HG03135 (cell line): ENCODE measurements around the gene FECH.
A peak's percentile ranks its signal among the peaks of the same experiment; 100 is the strongest.
"Not testable (repeated sequence)": the region's sequence is repeated elsewhere in the genome, so short reads cannot be mapped to it uniquely, and the experiment has no call there.

Experiments
- ATAC-seq: cut with Tn5 transposase; IDR thresholded peaks from one replicate; pipeline ENCODE4 v1.9.1; 2021; ENCODE audit warnings: mild to moderate bottlenecking, moderate library complexity; ENCODE audit not compliant: unreplicated experiment

FECH gene, protein sequence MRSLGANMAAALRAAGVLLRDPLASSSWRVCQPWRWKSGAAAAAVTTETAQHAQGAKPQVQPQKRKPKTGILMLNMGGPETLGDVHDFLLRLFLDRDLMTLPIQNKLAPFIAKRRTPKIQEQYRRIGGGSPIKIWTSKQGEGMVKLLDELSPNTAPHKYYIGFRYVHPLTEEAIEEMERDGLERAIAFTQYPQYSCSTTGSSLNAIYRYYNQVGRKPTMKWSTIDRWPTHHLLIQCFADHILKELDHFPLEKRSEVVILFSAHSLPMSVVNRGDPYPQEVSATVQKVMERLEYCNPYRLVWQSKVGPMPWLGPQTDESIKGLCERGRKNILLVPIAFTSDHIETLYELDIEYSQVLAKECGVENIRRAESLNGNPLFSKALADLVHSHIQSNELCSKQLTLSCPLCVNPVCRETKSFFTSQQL

DNA sequence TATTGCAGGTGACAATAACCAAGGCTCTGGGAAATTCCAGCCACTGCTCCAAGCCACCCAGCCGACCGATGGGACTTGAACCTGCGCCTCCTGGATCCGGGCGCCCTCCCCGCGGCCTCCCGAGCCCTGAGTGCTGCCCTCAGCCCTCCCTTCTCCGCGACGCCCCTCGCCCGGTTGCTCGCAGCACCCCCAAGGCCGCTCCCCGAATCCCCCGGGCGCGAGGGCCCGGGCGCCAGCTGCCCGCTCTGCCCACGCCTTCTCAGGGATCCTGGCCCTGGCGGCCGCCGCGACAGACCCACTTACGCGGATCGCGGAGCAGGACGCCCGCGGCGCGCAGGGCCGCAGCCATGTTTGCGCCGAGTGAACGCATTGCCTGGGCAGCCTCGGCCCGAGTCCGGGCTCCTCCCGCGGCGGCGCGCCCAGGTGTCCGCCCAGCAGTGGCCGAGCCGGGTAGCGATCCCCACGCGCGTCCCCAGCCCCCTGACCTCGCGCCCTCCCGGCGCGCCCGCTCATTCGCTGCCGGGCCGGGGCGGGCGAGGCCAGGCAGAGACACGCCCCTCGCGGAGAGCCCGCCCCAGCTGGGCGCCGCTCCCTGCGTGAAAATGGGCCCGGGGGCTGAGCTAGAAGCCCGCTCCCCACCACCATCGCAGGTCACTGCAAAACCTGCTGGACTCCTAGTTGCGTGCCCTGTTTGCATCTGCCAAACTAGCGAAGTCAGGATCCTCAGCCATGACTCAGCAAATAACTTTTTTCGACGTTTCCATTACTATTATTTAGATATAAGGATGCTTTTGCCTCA, at the start of gene FECH:
TSS of gene FECH (minus strand) at position 452 of the 799 bp plus-strand sequence. CDS start at position 370, 82 bp downstream.
- ATAC-seq, result peak; percentile 89

DNA sequence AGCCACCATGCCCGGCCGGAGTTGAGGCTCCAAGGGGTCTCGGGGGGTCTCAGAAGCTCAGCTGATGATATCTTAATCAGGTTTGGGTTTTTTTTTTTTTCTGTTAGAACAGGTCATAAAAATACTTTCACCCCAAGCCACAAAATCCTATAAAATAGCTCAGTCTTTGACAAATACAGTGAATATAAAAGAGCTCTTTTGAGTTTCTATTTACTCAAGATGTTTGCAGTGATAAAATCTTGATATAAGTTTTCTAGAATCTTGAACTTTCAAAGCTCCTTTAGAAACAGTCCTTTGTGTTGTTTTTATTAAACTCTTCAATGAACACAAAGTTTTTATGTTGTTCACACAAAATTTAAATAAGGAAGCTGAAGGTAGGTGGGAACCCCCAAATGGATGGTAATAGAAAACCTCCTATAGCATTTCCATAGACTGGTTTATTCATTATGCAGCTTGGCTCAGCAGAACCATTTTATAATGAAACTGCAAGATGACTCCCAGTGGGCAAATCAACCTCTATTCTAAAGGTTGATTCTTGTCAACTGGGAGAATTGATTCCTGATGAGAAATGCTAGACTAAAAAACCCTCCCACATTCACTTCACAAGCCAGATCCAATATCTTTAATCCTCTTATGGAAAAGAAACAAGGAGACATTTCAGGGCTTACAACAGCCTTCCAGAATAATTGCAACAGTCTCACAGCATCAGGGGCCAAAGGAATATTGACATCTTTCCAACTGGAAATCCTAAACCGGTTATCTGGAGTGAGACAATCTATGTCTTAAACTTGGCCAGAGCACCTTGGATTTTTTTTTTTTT, 48.7 kb upstream of the FECH start:
- no peak for ATAC-seq

DNA sequence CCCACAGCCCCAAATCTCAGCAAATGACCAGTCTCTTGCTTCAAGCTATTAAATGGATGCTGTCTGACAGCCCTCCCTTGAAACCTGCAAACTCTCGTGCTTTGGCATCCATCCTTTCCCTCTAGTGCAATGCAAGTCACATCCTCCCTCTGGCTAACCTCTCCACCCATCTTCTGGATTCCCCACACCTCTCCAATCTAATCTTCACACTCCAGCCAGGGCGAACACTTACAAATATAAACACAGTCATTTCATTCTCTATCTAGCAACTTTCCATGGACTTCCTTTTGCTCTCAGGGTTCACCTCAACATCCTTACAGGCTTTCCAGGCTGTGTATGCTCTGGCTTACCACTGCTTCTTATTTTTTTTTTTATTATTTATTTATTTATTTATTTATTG, 45.2 kb upstream of the FECH start:
- ATAC-seq, result no peak

DNA sequence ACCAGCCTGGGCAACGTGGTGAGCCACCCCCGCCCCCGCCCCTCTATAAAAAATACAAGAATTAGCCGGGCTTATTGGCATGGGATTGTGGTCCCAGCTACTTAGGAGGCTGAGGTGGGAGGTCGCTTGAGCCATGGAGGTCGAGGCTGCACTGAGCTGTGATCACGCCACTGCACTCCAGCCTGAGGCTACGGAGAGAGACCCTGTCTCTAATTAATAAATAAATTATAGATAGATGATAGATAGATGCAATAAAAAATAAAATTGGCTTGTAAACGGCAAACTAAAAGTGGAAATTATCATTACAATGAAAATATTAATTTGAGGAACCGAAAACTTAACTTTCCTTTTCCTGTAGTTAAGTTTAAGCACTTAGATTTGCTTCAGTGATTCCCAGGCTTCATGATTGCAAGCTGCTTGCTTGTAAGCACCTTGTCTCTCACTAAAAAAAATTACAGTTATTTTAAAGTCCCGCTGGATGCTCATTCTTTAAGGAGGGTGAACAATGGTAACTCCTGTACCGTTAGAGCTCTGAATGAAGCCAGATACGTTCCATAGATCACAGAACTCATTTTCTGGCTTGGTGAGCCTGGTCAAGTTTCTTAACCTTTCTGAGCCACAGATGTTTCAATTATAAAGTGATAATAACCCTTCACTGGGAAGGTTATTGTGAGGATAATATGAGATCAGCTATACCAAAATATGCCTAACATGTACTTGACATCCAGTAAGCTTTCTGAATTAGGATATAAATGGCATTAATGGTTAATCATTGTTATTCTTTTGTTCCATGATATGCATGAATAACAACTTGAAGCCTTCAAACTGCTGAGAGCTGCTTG, 44.5 kb upstream of the FECH start:
- peak; percentile 32 for ATAC-seq

DNA sequence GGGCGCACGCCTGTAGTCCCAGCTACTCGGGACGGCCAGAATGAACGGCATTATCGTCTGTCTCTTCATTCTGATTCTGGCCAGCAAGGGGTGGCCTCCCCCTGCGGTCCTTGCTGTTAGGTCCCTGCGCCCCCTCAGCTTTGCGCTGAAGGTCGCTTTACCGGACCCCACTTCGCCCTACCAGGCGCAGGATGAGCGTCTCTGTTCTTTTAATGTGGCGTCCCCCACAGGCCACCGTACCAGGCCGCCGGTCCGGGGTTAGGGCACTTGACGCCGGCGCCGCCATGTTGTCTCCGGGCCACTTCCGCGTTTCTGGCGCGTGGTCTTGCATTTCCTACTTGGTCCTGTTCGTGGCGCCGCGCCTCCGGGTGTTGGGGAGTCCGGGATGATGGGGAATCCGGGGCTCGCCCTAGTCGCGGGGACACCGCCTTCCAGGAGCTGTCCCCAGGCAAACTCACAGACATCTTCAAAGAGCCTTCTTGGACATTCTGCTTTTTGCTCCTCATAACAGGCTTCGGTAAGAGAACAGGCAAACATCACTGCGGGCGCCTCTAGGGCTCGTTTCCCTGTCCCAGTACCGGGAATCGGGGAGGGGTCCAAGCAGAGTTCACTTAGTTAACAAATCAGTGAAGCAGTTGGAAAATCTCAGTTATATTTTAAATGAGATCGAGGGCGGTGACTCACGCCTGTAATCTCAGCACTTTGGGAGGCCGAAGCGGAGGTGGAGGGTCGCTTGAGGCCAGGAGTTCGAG, 43.7 kb upstream of the FECH start:
- peak; percentile 92 for ATAC-seq

DNA sequence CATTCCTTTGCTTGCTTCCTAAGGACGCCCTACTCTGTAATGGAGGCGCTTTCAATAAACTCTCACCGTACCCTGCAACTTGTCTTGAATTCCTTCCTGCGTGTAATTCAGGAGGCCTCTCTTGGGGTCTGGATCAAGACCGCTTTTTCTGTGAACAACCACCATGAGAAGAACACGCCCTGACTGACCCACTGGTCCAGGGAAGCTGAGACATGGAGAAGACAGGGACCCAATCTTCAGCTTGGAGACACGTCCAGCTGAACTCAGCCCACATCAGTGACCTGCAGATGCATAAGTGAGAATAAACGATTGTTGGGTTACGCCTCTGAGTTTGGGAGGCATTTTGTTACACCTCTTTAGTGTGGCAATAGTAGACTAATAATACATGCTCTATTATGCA, 42.9 kb upstream of the FECH start:
- no peak for ATAC-seq

DNA sequence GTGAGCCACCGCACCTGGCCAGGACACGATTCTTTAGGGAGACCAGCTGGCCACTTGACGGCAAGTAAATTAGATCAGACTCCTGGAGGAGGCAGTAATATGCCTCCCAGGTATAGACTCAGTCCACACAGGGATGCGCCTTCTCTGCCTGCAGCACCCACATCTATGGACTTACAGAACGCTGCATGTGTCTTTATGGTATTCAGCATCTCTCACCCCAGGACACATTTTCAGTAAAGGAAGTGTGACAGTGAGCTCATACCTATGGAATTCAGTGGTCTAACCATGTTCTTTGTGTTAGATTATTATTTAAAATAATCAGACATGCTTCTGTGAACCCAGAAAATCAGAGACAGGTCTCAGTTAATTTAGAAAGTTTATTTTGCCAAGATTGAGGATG, 41.0 kb upstream of the FECH start:
- ATAC-seq, result no peak

DNA sequence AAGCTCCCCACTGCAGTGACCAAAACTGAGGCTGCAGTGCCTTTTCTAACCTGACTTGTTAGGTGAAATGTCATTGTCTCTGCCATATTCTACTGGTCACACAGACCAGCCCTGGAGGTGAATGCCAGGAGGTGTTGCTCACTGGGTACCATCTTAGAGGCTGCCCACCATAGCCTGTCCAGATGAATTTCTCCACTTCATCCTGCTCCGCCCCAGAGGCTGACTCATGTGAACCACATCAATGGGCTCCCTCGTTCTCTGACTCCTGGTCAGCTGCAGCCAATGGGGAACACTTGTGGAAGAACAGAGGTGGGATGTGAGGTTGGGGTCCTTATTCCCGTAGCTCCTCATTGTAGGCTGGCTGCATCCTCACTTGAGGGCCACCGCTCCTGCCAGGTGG, 38.5 kb upstream of the FECH start:
- no peak for ATAC-seq

DNA sequence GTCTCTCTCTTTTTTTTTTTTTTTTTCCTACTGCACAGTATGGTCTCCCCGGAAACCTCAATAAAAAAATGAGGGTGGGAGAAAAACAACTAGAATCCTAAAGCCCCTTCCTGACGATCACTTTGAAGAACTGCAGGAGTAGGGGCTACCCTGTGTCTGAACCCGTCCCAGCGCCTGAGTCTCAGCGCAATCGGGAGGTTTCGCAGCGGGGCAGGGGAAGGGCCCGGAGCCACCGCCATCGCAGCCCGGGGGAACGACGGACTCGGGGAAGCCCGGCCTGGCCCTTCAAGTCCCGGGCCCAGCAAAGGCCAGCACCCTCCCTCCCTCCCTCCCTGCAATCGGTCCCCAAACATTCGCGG, 34.7 kb upstream of the FECH start:
- peak; percentile 15 for ATAC-seq

DNA sequence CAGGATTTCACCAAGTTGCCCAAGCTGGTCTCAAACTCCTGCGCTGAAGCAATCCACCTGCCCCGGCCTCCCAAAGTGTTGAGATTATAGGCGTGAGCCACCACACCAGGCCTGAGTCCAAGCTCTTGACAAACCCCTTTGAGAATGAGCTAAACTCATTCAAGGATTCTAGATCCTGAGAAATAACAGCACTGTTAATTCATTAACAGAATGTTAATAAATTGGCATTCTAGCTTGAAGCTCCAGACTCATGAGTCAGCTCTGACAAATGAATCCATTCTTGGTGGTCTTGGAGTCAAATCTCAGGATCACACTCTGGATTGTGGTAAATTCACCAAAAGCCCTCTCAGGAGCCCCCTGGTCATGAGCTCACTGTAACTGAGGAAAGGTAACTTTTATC, 33.4 kb upstream of the FECH start:
- no peak for ATAC-seq

DNA sequence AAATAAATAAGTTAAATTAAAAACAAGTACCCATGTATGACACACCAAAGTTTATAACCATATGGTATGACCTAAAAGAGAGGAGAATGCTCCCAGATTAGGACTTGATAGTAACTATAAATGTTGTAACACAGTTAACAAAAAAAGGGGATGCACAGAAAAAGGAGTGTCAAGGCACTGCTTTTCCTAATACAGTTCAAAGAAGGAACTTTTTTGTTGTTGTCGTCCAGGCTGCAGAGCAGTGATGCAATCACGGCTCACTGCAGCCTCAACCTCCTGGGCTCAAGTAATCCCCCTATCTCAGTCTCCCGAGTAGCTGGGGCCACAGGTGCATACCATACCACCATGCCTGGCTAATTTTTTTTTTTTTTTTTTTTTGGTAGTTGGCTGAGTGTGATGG, 32.4 kb upstream of the FECH start:
- no peak for ATAC-seq

DNA sequence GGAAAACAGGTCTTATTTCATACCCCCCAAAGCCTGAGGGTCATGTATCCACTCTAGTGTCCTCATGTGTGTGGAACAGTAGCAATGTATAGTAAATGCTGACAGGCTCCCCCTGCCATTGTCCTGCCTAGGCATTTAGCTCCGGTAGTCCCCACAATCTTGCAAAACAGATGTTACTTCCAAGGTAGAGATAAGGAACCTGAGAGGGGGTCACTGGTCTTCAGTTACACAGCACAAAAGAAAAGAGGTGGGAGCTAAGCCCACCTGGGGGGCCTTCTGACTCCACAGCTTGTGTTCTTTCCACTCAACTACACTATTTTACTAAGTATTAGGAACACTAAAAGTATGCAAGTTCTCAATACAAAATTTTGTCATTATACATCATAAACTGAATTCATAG, 17.4 kb upstream of the FECH start:
- no peak for ATAC-seq

DNA sequence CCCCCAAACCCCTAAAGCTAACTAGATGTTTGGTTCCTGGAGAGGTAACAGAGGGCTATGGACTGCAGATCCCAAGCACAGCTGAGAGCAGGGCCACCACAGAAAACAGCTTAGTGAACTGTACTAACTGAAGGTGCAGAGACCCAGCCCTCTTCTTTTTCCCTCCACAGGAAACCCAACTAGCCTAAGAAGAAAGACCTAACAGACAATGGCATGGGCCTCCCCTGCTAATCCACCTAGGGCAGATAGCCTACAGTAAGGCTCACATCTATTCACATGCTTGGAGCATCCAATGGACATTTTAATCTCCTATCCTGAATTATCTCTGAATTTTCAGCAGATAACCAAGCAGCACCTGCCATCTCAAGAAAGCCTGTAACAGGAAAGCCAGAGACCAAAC, 8.8 kb upstream of the FECH start:
- ATAC-seq, result no peak

DNA sequence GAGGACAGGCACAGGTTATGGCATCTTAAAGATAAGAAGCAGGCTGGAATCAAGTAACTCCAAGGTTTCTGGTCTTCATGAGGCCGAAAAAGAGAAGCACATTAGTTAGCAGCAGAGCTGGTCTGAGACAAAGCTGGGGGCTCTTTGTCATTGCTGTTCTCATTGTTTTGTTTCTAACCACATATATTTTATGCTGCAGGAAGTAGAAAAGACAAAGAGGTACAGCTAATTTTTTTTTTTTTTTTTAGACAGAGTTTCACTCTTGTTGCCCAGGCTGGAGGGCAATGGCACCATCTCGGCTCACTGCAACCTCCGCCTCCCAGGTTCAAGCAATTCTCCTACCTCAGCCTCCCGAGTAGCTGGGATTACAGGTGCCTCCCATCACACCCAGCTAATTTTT, 6.2 kb upstream of the FECH start:
- ATAC-seq, result not testable (repeated sequence)

DNA sequence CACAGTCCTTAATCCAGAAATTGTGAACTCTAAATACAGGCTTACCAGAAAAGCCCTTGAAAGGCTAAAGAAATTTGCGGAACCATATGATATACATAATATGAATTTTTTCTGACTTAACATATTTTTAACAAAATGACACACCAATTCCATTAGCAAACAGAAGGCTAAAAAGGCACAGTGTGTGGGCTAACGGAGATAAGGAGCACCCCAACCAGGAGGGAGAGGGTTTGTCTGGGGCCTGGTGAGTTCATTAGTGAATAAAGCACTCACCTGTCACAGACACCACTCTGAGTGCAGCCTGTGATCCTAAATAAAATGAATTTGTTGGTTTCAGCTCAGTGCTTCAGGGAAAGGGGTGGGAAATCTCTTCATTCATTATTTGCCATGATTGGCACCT, 2.7 kb upstream of the FECH start:
- ATAC-seq, result no peak

DNA sequence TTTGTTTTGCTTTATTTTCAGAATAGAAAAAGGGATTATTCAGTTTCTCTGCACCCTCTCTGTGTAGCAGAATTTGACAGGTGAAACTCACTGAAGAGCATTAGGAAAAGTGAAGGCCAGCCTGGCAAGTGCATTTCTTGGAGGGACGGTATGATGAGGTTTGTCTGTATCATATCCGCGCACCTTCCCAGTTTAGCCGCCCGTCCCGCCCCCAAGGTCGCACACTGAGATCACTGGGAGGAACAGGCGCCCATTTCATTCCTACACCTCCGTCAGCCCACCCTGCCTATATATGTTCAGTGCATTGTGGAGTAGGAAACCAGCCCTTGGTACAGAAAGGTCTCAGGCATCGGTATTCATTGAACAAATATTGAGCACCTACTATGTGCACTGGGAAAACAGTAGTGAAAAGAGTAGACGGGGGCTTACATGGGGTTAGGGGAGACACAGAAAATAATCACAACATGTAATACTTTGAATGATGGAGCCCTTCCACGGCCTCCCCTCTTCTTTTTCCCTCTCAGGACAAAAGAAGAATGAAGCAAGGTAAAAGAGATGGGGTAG, 678 bp upstream of the FECH start:
- ATAC-seq, result no peak

DNA sequence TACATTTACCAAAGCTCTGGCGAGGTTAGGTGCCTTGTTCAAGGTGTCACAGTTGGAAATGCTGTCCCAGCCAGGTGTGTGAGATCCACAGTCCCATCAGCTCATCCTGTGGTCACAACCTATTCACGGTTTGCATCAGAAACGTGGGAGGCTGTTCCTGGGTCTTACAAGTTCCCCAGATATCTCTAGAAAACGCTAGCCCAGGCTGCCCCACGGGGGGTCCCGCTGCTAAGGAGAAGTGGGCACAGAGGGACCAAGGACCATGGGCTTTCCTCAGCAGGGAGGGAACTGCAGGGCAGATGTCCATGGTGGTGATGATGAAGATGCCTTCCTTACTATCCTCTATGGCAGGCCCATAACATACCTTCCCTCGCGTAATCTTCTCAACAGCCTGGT, 649 bp downstream of the FECH start:
- no peak for ATAC-seq

DNA sequence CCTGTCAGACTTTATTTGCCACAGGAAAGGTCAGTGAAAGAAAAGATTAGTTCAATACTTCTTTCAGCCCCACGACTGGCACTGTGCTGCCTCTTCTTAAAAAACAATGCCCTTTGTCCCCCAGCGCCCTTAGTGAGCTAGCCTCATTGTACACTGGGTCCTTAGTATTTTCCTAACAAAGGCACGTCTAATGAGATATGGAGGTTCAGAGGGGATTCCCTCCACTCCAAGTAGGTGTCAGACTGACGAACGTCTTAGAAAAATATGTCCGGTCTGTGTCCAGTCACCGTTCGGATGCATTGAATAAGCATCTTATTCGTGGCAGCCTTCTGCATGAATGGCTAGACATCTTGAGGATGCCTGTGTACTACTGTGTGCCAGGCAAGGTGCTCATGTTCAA, 1.1 kb downstream of the FECH start:
- no peak for ATAC-seq

DNA sequence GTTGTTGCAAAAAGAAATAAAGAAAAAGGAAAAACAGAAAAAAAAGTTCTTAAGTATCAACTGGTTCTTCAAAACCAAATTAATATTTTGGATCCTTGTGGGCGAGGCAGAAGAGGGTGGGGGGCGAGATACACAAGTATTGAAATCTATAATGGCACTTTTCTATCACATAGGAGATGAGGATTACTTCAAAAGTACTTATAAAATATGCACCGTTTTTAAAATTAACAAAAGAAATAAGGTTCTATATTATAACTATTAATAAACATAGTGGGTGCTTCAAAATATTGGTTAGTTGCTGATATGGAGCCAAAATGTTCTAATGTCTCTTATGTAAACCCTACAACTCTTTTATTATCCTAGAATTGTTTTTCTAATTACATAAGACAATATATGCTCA, 2.1 kb downstream of the FECH start:
- no peak for ATAC-seq
